Stimulated activated CD8-positive, alpha-beta memory T cell treated with anti-CD3 and anti-CD28 coated beads, Interleukin-15, amount 100 ng/mL, for 1 hour (primary cell): Measurements from ENCODE around the gene ZNF749.

Source experiments
- DNase-seq: peaks from one replicate; pipeline ENCODE4 v3.0.0-alpha.2; 2020; ENCODE audit warnings: low read depth

Gene ZNF749

DNA sequence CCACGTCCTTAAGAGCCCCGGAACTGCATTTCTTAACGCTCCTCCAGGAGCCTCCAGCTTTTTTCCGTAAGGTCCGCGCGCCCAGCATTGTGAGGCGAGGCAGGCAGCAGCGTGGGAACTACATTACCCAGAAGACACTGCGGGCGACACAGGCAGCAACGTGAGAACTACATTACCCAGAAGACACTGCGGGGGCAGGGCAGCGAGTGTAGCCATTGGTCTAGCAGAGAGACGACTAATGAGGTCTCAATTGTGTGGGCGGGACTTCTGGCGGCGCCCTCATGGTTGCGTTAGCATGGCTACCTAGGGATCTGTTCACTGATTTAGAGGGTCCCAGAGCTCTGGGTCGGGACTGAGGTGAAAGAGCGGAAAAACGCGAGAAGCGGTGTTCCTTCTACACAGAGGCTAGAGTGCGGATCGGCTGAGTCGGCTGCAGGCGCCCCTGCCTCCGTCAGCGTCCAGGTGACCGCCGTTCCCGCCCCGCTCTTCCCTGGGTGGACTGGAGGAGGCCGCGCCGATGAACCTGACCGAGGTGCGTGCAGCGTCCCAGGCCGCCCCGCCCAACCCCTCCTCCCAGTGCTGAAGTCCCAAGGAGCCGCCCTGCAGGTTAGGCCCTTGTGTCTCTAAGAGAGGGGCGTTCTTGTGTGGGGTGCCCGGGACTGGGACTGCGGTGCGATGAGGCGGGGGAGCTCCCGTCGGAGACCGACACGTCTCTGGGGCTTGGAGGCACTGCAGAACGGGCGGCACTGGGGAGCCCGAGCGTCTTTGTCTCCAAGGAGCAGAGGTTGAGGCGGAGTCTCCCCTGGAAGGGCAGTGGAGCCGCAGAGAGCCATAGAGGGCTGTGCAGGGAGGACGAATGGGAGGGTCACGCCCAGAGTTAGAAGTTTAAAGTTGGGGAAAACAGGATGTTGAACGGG is at the start of gene ZNF749:
Gene ZNF749, plus strand, starts transcription at position 264 of the 917 bp plus-strand sequence. Its CDS starts 254 bp downstream, at position 518.
- peak; percentile 94 for DNase-seq

DNA sequence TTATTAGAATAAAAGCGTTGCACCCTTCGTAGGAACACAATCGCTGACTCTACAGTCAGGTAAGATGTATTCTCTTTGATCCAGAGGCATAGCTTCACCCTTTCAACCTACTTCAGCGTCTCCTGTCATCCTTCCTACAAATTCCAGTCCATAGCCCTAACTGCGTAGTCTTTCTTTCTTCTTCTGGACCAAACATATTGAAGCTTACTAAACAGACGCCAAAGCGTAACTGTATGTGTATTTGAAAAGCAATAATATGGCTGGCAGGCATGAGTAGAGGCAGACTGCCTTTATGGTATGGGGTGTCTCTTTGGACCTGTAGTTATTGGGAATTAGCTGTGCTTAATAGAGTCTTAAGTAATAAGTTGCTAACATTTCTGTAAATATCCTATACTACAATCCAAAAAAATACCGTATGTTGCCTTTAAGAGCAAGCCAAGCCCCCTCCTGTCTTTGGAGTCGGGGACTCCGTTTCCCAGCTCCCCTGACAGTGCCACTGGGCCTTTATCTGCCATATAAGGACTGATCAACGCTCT is 45.9 kb upstream of the ZNF749 start:
- no peak for DNase-seq

DNA sequence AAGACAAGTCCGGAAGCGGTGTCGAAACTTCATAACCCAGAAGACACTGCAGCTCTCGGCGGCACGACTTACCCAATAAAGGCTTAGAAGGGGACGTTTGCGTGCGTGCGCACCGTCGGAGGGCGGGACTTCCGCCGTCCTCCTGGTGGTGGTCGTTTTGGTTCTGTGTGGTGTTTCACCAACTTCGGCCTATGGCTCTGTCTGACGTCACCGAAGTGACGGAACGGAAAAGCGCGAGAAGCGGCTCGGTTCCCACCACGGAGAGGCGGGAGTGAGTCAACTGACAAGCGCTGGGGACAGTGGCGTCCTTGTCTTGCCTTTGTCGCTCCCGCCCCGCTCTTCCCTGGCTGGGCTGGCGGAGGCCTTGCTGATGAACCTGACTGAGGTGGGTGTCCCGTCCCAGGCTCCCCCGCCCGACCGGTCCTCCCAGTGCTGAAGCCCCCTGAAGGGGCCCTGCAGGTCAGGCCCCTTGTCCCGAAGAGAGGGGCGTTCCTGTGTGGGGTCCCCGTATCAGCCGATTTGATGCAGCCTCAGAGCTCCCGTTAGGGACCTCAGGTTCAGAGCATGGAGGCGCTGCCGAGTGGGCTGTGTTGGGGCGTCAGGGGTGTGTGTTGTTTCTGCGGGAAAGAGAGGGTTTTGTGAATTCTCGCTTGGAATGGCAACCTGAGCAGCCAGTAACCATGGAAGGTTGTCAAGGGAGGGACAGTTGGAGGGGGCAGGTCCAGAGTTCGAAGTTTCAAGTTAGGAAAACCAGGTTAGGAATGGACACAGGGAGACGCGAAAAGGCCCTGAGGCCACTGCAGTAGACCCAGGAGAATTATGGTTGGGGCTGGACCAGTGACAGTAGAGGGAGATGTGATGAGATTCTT is 45.2 kb upstream of the ZNF749 start, which contains the start of gene ZNF548:
Gene ZNF548, plus strand, starts transcription at position 125 of the 869 bp plus-strand sequence. Its CDS starts 246 bp downstream, at position 371.
- DNase-seq, result peak; percentile 96

DNA sequence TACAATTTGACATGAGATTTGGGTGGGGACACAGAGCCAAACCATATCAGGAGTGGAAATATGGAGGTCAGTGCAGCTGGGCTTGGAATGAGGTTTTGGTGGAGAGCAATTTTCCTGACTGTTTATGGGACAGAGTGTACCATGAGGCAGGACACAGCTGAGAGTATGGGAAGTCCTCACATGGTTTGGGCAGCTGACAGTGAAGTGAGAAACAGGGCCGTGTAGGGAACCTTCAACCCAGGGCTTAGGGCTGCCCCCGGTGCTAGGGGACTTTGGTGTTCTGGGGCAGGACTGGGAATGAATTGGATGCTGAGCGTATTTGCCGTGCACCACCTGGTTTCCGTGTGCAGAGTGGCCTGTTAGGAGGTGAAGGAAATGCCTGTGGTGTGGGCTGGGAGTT is 39.4 kb upstream of the ZNF749 start:
- DNase-seq, result no peak

DNA sequence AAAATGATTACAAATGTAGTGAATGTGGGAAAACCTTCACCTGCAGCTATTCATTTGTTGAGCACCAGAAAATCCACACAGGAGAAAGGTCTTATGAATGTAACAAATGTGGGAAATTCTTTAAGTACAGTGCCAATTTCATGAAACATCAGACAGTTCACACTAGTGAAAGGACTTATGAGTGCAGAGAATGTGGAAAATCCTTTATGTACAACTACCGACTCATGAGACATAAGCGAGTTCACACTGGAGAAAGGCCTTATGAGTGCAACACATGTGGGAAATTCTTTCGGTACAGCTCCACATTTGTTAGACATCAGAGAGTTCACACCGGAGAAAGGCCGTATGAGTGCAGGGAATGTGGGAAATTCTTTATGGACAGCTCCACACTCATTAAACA is 36.3 kb upstream of the ZNF749 start:
- DNase-seq, result no peak

DNA sequence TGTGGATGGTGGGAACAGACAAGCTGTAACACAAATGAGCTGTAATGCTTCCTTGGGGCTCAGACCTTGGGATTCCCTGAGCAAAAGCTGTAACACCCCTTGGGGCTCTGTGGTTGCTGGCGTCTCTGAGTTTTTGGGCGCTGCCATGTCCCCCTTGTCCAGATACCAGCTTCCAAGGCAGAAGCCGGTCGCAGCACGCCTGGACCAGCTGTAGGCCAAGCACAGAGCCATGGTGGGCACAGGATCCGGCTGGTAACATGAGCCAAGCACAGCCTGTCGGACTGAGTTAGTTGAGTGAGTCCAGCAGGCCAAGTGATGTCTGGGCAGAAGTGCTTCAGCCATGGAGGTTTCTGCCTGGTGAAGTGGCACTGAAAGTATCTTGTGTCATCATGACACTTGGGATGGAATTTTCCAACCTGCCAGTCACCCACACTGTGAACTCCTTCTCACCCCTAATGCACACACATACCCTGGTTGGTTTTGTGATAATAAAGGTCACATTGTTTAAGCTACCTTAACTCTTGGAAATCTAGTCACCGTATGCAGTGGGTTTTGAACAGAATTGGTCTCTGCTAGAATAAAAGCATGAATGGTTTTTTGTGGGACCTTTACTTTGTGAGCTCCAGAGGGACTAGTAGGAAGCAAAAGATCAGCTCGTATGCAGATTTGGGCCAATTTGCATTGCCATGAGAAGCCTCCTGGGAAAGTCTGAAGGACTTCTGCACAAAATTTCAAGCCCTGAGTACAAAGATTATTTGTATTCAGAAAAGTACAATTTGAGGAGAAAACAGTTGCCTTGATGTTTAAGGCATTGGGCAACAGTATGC is 31.2 kb upstream of the ZNF749 start:
- no peak for DNase-seq

DNA sequence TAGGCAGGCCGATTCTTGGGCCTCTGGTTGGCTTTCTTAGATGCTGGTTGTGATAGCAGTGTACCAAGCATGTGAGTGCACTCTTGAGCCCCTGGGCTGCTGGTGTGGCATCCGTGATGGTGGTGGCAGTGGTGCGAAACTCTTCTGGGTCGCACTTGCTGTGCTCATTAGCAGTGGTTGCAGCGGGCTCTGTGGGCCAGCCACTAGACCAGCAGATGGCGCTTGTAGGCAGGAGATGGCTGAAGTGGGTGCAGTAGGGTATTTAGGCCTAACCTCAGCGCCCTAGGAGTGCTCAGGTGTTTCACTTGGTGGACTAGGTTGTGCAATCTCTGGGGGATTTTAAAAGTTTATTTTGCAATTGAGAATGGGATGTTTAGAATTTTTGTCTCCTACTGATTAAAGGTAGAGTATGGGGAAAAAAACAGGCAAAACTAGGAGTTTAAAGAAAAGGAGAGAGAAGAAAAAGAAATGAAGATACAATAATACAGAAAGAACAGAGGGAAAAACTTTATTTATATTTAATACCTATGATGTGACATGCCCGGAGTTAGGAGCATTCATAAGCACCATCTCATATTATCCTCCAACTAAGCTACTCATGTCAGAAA is 28.5 kb upstream of the ZNF749 start:
- peak; percentile 55 for DNase-seq

DNA sequence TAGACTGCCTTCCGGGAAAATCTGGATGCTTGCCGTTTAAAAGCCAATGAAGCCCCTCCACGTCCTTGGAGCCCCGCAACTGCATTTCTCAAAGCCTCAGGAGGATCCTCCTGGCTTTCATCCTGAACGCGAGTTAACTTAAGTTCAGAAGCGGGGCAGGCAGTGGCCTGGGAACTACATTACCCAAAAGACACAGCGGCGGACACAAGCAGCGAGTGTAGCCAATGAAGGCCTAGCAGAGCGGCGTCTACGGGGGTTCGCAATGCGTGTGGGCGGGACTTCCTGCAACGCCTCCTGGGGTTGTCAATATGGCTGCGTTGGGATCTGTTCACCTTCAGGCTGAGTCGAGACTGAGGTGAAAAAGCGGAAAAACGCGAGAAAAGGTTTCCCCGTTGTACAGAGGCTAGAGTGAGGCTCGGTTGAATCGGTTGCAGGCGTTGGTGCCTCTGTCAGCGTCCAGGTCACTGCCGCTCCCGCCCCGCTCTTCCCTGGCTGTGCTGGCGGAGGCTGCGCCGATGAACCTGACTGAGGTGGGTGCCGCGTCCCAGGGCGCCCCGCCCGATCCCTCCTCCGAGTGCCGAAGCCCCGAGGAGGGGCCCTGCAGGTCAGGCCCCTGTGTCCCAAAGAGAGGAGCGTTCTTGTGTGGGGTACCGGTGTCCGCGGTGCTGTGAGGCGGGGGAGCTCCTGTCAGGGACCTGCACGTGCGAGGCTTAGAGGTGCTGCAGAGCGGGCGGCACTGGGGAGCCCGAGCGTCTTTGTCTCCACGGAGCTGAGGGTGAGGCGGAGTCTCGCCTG is 24.1 kb upstream of the ZNF749 start, which contains the start of gene ZNF17:
Gene ZNF17, plus strand, starts transcription at position 285 of the 795 bp plus-strand sequence. CDS start 2,455 bp downstream, outside the sequence.
- DNase-seq, result peak; percentile 83

DNA sequence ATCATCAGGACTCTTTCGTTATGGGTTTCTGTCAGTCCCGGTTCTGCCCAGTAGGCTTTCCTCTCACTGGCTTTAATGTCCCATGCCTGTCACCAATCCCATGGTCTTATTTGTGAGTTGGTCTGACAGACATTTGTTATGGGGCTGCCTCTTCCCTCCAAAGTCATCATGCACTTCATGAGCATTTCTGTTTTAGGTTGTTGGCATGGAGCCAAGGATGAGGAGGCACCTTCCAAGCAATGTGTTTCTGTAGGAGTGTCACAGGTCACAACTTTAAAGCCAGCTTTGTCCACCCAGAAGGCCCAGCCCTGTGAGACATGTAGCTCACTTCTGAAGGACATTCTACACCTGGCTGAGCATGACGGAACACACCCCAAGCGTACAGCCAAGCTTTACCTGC is 15.7 kb upstream of the ZNF749 start:
- no peak for DNase-seq

DNA sequence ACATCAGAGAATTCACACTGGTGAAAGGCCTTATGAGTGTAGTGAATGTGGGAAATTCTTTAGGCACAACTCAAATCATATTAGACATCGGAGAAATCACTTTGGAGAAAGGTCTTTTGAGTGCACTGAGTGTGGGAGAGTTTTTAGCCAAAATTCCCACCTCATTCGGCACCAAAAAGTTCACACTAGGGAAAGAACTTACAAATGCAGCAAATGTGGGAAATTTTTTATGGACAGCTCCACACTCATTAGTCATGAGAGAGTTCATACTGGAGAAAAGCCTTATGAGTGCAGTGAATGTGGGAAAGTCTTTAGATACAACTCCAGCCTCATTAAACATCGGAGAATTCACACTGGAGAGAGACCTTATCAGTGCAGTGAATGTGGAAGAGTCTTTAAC is 14.1 kb upstream of the ZNF749 start:
- DNase-seq, result no peak

DNA sequence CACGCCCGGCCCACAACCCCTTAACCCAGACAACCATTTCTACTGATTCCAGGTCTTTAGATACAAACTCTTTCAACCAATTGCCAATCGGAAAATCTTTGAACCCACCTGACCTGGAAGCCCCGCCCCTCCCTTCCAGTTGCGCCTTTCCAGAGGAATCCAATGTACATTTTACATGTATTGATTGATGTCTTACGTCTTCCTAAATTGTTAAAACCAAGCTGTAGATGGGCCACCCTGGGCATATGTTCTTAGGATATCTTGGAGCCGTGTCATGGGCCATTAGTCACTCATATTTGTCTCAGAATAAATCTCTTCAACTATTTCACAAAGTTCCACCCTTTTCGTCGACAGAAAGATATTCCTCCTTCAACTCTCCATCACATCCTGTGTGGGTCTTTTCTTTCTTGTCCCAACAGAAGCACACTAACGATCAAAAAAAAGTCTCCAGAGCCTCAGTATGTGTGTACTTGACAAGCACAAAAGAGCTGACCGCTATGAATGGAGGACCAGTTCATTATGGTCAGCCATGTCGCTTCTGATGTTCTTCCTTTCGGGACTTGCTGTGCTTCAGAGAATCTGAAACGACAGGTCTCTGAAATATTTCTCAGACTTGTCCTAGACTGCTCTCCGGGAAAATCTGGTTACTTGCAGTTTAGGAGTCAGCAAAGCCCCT is 601 bp upstream of the ZNF749 start:
- no peak for DNase-seq

DNA sequence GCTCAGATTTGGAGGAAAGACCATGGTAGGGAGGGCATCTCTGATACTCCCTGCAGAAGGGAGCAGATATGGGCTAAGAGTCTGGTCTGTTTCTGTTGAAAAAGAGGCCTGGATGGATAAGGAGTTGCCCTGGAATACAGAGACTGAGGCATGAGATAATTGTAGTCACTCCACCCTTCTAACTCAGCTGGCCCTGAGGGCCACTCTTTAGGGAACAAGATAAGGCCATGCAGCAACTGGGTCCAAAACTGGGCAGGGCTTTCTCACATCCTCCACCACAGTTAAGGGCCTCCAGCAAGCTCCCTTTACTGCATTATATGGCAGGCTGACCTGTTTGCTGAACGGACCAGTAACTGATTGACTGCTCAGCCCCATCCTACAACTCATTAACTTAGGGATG is 1.3 kb downstream of the ZNF749 start:
- DNase-seq, result no peak

DNA sequence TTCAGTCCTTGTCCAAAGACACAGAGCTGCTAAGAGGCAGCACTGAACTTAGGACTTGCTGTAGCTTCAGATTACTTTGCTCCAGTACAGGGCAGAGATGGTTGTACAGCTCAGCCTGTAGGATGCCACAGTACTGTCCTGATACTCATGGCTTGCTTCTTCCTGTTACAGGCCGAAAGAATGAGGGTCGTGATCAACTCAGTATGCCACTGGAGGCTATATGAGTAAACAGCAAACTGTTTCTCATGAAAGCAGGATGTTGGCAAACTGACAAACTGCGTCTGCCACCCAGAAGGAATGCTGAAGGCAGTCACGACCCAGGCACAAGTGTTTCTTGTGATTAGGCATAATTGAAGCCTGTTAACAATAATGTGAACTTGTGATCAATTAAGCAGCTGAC is 2.8 kb downstream of the ZNF749 start:
- no peak for DNase-seq

DNA sequence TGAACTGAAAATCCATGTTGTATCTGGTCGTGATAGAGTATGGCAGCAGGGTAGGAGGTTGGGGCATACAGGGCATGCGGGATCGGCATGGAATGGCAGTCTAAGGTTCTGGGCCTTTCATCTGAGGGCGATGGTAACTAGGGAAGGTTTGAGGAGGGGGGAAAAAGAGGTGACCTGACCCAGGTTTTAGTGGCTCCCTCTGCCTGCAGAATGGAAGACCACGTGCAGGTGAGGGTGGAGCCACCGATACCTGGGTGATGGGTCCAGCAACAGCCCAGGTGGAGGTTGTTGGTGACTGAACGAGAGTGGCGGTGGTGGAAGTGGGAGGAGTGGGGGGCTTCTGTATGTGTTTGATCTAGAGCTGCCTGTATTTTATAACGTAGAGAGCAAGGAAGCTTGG is 3.8 kb downstream of the ZNF749 start:
- DNase-seq, result no peak

DNA sequence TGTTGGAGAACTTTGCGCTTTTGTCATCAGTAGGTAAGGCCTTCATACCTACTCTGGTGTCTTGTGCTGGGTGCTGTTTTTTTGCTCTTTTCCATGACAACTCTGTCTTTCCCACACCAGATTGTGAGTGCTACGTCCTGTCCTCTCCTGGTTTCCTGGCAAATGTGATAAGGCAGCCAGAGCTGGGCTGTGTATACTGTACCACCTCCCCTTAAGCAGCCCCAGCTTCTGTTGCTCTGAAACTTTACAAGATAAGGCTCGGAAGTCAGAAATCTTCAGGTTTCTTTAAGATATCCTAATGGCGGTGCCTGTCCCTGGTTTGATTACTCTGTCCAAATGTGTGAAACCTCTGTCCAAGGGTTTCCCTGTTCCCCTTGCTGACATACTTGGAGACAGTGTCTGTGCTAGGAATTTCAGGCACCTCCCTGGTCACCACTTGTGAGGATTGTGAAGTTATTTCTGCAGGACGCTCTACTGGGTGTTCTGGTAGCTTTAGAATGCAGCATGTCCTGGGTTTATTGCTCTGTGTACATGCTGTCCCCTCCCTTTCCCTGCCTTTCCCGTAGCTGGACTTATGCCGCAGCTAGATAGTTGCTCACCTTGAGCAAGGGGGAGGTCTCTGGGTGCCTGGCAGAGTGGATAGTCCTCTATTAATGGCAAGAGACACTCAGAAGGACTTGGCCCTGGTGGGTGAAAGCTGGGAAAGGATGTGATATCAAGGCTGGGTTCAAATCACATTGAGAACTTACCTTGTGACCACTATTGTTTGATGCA is 7.0 kb downstream of the ZNF749 start:
- DNase-seq, result no peak

DNA sequence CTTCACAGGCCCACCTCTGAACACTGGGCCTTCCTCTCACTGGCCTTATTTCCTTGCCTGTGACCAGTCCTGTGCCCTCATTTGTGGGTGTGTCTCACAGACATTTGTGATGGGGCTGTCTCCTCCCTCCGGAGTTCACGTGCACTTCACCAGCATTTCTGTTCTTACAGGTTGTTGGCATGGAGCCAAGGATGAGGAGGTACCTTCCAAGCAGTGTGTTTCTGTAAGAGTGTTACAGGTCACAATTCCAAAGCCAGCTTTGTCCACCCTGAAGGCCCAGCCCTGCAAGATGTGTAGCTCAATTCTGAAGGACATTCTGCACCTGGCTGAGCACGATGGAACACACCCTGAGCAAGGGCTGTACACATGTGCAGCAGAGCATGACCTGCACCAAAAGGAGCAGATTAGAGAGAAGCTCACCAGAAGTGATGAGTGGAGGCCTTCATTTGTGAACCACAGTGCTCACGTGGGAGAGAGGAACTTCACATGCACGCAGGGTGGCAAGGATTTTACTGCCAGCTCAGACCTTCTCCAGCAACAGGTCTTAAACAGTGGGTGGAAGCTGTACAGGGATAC is 8.1 kb downstream of the ZNF749 start:
- DNase-seq, result no peak

DNA sequence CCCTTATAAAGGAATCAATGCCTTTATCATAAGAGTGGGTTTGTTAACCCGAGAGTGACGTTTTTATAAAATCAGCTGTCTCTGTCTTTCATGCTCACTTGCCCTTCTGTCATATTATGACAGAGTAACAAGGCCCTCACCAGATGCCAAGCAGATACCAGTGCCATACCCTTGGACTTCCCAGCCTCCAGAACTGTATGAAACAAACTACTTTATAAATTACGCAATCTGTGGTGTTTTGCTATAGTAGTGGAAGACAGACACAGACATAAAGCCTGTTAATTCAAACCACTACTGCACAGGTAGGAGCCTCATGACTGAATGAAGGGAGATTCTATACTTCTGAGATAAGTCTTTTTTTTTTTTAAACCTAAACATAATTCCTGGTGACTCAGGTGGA is 17.2 kb downstream of the ZNF749 start:
- DNase-seq, result no peak

DNA sequence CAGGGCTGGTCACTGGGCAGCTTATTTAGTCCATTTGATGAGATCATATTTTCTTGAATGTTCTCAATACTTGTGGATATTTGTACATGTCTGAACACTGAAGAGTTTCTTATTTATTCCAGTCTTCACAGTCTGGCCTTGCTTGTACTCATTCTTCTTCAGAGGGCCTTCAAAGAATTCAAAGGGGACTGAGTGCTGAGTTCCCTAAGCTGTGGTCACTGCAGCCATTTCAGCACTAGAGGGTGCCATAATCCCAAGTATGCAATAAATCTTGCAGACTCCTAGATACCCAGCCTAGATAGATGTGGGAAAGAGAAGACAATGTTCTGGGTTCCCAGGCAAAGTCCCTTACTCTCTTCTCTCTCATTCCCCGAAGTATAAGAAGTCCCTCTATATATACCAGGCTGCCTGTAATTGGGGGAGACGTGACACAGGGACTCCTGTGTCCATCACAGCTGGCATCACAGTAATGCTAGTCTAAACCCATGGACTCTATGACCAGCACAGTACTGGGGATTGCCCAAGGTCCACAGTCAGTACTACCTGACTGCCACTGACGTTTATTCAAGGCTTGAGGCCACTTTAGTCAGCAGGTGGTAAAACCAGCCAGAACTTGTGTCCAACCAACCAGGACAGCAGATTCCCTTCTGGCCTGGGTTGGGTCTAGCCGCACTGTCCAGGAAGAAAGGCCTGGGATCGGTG is 30.7 kb downstream of the ZNF749 start:
- no peak for DNase-seq
